GM12865 (cell line): ENCODE measurements around the gene USP25.

Experiments
- DNase-seq: peaks from one replicate; pipeline ENCODE4 v3.0.0; 2010; ENCODE audit warnings: low read depth
- H3K4me3 ChIP-seq: 2 replicates; pipeline ENCODE4 v1.5.1; 2011; ENCODE audit warnings: mild to moderate bottlenecking, low read depth, low read length, control low read depth
- TF ChIP-seq, protein P1 (sequence below): IDR thresholded peaks from 2 replicates; pipeline ENCODE4 v1.5.1; 2011; ENCODE audit warnings: low read length, control low read depth, low read depth, inconsistent platforms; ENCODE audit not compliant: insufficient read depth; ENCODE audit errors: missing control alignments

USP25 gene

DNA sequence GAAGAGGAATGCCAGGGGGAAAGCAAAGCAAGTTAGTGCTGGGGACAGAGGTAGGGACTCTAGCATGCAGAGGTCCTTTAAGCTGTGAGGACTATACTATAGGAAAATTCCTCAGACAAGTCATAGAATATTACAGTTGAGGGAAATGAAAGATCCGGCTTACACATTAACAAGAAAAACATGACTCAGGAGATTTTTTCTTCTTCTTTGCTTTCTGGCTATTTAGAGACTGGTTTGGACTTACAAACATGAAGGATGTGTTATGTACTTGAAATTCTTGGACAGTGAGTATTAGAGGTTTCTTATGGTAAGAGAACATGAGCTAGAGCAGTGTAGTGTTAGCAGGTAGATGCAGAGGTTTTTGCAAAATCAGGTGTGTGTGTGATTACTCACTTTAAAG lies 24.9 kb downstream of the USP25 start:
- TF ChIP-seq, protein P1, sequence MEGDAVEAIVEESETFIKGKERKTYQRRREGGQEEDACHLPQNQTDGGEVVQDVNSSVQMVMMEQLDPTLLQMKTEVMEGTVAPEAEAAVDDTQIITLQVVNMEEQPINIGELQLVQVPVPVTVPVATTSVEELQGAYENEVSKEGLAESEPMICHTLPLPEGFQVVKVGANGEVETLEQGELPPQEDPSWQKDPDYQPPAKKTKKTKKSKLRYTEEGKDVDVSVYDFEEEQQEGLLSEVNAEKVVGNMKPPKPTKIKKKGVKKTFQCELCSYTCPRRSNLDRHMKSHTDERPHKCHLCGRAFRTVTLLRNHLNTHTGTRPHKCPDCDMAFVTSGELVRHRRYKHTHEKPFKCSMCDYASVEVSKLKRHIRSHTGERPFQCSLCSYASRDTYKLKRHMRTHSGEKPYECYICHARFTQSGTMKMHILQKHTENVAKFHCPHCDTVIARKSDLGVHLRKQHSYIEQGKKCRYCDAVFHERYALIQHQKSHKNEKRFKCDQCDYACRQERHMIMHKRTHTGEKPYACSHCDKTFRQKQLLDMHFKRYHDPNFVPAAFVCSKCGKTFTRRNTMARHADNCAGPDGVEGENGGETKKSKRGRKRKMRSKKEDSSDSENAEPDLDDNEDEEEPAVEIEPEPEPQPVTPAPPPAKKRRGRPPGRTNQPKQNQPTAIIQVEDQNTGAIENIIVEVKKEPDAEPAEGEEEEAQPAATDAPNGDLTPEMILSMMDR: no peak
- DNase-seq: no peak
- no peak overlapping the region for H3K4me3 ChIP-seq

DNA sequence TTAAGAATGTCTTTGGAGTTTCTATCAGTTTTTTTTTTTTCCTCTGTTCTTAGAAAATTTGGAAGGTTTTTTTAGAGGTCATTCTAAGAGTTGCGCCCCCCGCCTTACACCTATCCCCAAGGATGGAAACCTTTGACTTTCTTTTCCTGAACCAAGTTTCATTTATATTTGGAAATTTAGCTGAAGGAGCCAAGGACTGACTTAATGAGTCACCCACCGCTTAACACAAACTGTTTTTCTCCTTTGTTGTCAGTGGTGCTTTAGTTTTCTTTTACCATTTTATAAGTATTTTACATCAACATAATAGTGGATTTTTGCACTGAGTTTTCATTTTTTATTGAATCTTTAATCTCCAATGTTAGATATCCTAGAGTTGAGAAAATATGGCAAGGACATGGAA lies 25.3 kb downstream of the USP25 start:
- TF ChIP-seq, protein P1: no peak
- no peak overlapping the region for H3K4me3 ChIP-seq
- no peak for DNase-seq

DNA sequence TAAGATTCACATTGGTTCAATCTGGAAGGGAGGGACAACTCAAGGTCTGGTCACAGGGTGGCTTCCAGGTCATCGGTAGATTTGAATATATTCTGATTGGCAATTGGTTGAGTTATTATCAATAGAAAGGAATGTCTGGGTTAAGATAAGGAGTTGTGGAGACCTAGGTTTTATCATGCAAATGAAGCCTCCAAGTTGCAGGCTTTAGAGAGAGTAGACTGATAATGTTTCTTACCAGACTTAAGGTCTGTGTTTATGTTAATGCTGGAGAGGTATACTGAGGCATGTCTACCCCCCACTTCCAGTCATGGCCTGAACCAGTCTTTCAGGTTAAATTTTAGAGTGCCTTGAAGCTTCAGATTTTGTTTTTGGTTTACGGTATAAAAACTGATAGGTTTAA lies 29.7 kb downstream of the USP25 start:
- TF ChIP-seq, protein P1: no peak
- H3K4me3 ChIP-seq: no peak overlapping the region
- no peak for DNase-seq

DNA sequence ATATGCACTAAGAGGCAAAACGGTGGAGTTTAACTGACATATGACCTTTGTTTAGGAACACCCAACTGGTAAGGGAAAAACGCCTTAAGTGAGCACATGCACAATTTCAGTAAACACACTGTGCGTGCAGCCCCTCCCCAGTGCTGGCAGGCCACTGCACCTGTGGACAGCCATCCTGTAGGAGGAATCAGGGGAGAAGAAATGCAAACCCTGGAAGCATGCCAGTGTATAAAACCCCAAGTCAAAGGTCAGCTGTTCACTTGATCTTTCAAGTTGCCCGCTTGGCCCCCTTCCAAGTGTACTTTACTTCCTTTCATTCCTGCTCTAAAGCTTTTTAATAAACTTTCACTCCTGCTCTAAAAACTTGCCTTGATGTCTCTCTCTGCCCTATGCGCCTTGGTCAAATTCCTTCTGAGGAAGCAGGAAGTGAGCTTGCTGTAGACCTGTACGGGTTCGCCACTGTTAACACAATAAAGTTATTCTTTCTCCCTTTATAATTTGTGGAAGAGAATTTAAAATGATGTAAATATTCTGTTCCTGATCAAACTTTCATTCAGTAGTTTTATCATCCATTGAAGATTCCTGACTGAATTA lies 31.8 kb downstream of the USP25 start:
- H3K4me3 ChIP-seq: no peak overlapping the region
- no peak for DNase-seq
- TF ChIP-seq, protein P1: no peak

DNA sequence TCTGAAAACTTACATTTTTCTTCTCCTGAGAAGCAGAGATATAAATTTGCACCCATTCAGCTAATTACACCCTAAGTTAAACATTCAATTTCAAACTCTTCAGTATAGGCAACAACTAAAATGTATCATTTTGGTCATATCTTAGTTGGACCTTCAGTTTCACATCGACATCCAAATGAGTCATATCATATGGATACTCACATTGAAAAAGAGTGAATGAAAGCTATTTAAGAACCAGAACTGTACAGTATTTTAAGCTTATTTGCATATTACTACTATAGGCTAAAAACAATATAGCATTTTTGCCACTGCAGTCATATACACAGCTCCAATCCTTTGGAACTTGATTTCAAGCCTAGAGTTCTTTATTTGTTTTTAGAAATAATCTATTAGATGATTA lies 33.6 kb downstream of the USP25 start:
- H3K4me3 ChIP-seq: no peak overlapping the region
- no peak for DNase-seq
- TF ChIP-seq, protein P1: no peak

DNA sequence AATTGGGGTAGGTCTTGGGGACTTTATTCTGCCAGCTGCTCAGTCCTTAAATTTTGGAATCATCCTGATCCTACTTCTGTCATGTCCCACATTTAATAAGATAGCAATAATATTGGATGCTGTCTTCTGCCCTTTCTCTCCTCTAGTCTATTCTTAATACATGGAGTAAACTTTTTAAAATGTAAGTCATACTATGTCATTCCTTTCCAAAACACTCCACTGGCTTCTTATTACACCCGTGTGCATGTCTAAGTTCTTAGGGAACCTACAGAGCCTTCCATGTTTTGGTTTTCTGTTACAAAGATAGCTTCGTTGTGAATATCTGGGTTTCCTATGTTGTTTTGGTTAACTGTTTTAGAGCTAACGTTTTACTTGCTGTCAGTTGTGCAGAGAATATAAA lies 35.1 kb downstream of the USP25 start:
- TF ChIP-seq, protein P1: no peak
- no peak for DNase-seq
- H3K4me3 ChIP-seq: no peak overlapping the region

DNA sequence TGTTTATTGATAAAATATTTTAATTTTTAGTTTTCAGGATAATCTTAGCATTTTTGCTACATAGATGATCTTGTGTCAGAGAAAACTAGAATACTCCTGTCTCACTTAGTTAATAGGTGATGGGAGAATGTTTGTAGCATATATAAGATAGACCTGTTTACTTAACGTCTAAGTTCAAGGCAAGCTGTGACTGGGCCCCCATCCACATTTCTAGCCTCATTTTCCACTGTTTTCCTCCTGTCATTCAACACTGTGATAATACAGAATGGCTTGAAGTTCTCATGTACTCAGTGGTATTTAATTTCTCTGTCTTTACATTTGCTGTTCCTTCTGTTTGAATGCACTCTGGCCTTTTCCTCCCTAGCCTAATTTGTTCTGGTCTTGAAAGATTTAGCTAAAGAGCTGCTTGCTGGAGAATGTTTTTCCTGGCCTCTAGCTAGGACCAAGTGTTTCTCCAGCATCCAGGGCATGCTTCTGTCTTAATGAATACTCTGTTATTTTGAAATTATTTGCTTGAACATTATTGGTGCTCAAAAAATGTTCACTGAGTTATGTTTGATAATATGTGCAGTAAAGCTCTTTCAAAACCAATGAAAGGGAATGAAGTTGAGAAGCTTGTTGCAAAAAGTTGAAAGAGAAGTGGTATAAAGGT lies 37.3 kb downstream of the USP25 start:
- DNase-seq: no peak
- no peak overlapping the region for H3K4me3 ChIP-seq
- TF ChIP-seq, protein P1: no peak
